WTC11 (cell line): ENCODE measurements around the gene CLDN6. TPM values are rescaled to one million over a fixed set of nuclear protein-coding genes. Genes with fewer than 3 reads are reported as not detected.
A peak's percentile ranks its signal among the peaks of the same experiment; 100 is the strongest.

Source experiments
- ATAC-seq: fragments of 200-7000 bp; cut with Tn5 transposase; 2 replicates; pipeline ENCODE4 v1.10.0; 2021; ENCODE audit warnings: mild to moderate bottlenecking, moderate library complexity
- CTCF ChIA-PET: fragments of 300-600 bp; sonication (Branson Sonifier 250); formaldehyde crosslinking; loops from one replicate; lab custom pipeline; 2021; ENCODE audit warnings: antibody characterized with exemption; lab: Charles Lee
- POLR2A ChIA-PET: fragments of 350-600 bp; sonication (Branson Sonifier 250); formaldehyde crosslinking; loops from one replicate; lab custom pipeline; 2021; ENCODE audit warnings: antibody characterized with exemption; lab: Charles Lee
- DNase-seq: peaks from one replicate; pipeline ENCODE4 v3.0.0; 2021; ENCODE audit warnings: low spot score
- H3K27ac Mint-ChIP-seq: 2 replicates; pipeline ENCODE4 v1.8.0; 2021; ENCODE audit warnings: mixed read lengths
- H3K27me3 Mint-ChIP-seq: 2 replicates; pipeline ENCODE4 v1.8.0; 2021; ENCODE audit warnings: low read depth, mild to moderate bottlenecking, moderate library complexity, mixed read lengths
- H3K36me3 Mint-ChIP-seq: 2 replicates; pipeline ENCODE4 v1.8.0; 2021; ENCODE audit warnings: mixed read lengths
- H3K4me1 Mint-ChIP-seq: 2 replicates; pipeline ENCODE4 v1.8.0; 2022; ENCODE audit warnings: mixed read lengths
- H3K4me3 Mint-ChIP-seq: 2 replicates; pipeline ENCODE4 v1.8.0; 2021; ENCODE audit warnings: mild to moderate bottlenecking, moderate library complexity, mixed read lengths
- H3K9me3 Mint-ChIP-seq: 2 replicates; pipeline ENCODE4 v1.8.0; 2021; ENCODE audit warnings: mixed read lengths
- FOXK1 ChIP-seq: sonication (generic); formaldehyde crosslinking; IDR thresholded peaks from 2 replicates; pipeline ENCODE4 v1.8.0; 2022; ENCODE audit warnings: mild to moderate bottlenecking, moderate library complexity, missing genetic modification reagents
- RELA ChIP-seq: sonication (generic); formaldehyde crosslinking; IDR thresholded peaks from 2 replicates; pipeline ENCODE4 v1.8.1; 2022; ENCODE audit warnings: missing genetic modification reagents, mild to moderate bottlenecking, borderline replicate concordance
- TEAD1 ChIP-seq: sonication (generic); formaldehyde crosslinking; IDR thresholded peaks from 2 replicates; pipeline ENCODE4 v1.8.0; 2022; ENCODE audit warnings: mild to moderate bottlenecking, missing genetic modification reagents
- ZNF317 ChIP-seq: sonication (generic); formaldehyde crosslinking; IDR thresholded peaks from 2 replicates; pipeline ENCODE4 v1.8.1; 2023; ENCODE audit warnings: low read depth, mild to moderate bottlenecking, moderate library complexity, missing genetic modification reagents, borderline replicate concordance
- ZNF671 ChIP-seq: fragments of 250-450 bp; sonication (Bioruptor Pico); IDR thresholded peaks from 2 replicates; pipeline ENCODE4 v1.8.0; 2021; ENCODE audit warnings: mild to moderate bottlenecking
- total RNA-seq: library from RNA; stranded (reverse); gene quantifications from 3 replicates; pipeline ENCODE4 v1.2.3, GENCODE V29; 2021
- TF ChIP-seq, protein P1 (sequence below): sonication (generic); formaldehyde crosslinking; IDR thresholded peaks from 2 replicates; pipeline ENCODE4 v1.8.1; 2022; ENCODE audit warnings: low read depth, mild to moderate bottlenecking, moderate library complexity, missing genetic modification reagents, borderline replicate concordance
- TF ChIP-seq, protein P2 (sequence below): sonication (generic); formaldehyde crosslinking; IDR thresholded peaks from 2 replicates; pipeline ENCODE4 v1.8.0; 2023; ENCODE audit warnings: missing genetic modification reagents
- TF ChIP-seq, protein P3 (sequence below): fragments of 250-450 bp; sonication (Bioruptor Pico); IDR thresholded peaks from 2 replicates; pipeline ENCODE4 v1.8.0; 2021; ENCODE audit warnings: mild to moderate bottlenecking
- TF ChIP-seq, protein P4 (sequence below): sonication (generic); formaldehyde crosslinking; IDR thresholded peaks from 2 replicates; pipeline ENCODE4 v1.8.0; 2022; ENCODE audit warnings: mild to moderate bottlenecking, missing genetic modification reagents
- TF ChIP-seq, protein P5 (sequence below): sonication (generic); formaldehyde crosslinking; IDR thresholded peaks from 2 replicates; pipeline ENCODE4 v1.8.0; 2022; ENCODE audit warnings: missing genetic modification reagents
- TF ChIP-seq, protein P6 (sequence below): sonication (generic); formaldehyde crosslinking; IDR thresholded peaks from 2 replicates; pipeline ENCODE4 v1.8.1; 2023; ENCODE audit warnings: mild to moderate bottlenecking, missing genetic modification reagents, moderate library complexity
- TF ChIP-seq, protein P7 (sequence below): sonication (generic); formaldehyde crosslinking; IDR thresholded peaks from 2 replicates; pipeline ENCODE4 v1.8.1; 2022; ENCODE audit warnings: mild to moderate bottlenecking, missing genetic modification reagents, moderate library complexity, borderline replicate concordance
- TF ChIP-seq, protein P8 (sequence below): fragments of 250-450 bp; sonication (Bioruptor Pico); conservative IDR thresholded peaks from 2 replicates; pipeline ENCODE4 v1.9.0; 2021; ENCODE audit warnings: mild to moderate bottlenecking
- TF ChIP-seq, protein P9 (sequence below): sonication (generic); formaldehyde crosslinking; IDR thresholded peaks from 2 replicates; pipeline ENCODE4 v1.8.1; 2023; ENCODE audit warnings: mild to moderate bottlenecking, moderate library complexity, missing genetic modification reagents
- TF ChIP-seq, protein P10 (sequence below): sonication (generic); formaldehyde crosslinking; IDR thresholded peaks from 2 replicates; pipeline ENCODE4 v1.8.0; 2022; ENCODE audit warnings: mild to moderate bottlenecking, missing genetic modification reagents

The CLDN6 gene
- total RNA-seq, 1 experiment from 2014 or later: 746 TPM

DNA sequence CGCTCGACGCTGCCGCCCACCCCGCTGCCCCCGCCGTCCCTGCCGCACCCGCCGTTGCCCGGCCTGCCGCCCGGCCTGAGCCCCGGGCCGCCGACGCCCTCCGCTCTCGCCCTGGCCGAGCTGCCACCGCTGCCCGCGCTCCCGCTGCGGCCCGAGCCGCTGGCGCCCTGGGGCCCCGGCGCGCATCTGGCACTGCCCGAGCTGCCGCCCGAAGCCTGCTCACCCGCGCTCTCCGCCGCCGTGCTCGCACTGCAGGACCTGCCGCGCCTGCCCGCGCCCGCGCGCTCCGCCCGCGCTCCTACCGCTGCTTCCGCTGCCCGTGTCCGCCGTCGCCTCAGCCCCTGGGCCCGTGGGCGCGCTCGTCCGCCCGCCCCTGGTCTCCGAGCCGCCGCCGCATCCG lies 13.7 kb downstream of the CLDN6 start:
- ChIA-PET POLR2A (interaction anchor here (0.9 to 13.9 kb wide), 4 partner anchors 8 to 54 kb away, joined by 5 to 502 read pairs (median 10); partner anchors contain the start of genes CLDN6, CLDN9, HCFC1R1 and THOC6), CTCF (interaction anchor here (0.7 to 13.4 kb wide), 20 partner anchors 8 to 153 kb away, joined by 3 to 360 read pairs (median 4); partner anchors contain the start of genes CLDN6, CLDN9, HCFC1R1 and KREMEN2)
- ATAC-seq: no peak
- DNase-seq: no peak
- H3K36me3 Mint-ChIP-seq: no peaks in the 10 kb centered on the region
- TF ChIP-seq, protein P1, sequence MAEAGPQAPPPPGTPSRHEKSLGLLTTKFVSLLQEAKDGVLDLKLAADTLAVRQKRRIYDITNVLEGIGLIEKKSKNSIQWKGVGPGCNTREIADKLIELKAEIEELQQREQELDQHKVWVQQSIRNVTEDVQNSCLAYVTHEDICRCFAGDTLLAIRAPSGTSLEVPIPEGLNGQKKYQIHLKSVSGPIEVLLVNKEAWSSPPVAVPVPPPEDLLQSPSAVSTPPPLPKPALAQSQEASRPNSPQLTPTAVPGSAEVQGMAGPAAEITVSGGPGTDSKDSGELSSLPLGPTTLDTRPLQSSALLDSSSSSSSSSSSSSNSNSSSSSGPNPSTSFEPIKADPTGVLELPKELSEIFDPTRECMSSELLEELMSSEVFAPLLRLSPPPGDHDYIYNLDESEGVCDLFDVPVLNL: no peak
- TF ChIP-seq ZNF317 (CRISPR knock-in tag): no peak
- TF ChIP-seq, protein P2, sequence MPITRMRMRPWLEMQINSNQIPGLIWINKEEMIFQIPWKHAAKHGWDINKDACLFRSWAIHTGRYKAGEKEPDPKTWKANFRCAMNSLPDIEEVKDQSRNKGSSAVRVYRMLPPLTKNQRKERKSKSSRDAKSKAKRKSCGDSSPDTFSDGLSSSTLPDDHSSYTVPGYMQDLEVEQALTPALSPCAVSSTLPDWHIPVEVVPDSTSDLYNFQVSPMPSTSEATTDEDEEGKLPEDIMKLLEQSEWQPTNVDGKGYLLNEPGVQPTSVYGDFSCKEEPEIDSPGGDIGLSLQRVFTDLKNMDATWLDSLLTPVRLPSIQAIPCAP (CRISPR knock-in tag): no peak
- TF ChIP-seq, protein P3, sequence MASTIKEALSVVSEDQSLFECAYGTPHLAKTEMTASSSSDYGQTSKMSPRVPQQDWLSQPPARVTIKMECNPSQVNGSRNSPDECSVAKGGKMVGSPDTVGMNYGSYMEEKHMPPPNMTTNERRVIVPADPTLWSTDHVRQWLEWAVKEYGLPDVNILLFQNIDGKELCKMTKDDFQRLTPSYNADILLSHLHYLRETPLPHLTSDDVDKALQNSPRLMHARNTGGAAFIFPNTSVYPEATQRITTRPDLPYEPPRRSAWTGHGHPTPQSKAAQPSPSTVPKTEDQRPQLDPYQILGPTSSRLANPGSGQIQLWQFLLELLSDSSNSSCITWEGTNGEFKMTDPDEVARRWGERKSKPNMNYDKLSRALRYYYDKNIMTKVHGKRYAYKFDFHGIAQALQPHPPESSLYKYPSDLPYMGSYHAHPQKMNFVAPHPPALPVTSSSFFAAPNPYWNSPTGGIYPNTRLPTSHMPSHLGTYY: no peak
- TF ChIP-seq, protein P4, sequence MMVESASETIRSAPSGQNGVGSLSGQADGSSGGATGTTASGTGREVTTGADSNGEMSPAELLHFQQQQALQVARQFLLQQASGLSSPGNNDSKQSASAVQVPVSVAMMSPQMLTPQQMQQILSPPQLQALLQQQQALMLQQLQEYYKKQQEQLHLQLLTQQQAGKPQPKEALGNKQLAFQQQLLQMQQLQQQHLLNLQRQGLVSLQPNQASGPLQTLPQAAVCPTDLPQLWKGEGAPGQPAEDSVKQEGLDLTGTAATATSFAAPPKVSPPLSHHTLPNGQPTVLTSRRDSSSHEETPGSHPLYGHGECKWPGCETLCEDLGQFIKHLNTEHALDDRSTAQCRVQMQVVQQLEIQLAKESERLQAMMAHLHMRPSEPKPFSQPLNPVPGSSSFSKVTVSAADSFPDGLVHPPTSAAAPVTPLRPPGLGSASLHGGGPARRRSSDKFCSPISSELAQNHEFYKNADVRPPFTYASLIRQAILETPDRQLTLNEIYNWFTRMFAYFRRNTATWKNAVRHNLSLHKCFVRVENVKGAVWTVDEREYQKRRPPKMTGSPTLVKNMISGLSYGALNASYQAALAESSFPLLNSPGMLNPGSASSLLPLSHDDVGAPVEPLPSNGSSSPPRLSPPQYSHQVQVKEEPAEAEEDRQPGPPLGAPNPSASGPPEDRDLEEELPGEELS (CRISPR knock-in tag): no peak
- TF ChIP-seq, protein P5, sequence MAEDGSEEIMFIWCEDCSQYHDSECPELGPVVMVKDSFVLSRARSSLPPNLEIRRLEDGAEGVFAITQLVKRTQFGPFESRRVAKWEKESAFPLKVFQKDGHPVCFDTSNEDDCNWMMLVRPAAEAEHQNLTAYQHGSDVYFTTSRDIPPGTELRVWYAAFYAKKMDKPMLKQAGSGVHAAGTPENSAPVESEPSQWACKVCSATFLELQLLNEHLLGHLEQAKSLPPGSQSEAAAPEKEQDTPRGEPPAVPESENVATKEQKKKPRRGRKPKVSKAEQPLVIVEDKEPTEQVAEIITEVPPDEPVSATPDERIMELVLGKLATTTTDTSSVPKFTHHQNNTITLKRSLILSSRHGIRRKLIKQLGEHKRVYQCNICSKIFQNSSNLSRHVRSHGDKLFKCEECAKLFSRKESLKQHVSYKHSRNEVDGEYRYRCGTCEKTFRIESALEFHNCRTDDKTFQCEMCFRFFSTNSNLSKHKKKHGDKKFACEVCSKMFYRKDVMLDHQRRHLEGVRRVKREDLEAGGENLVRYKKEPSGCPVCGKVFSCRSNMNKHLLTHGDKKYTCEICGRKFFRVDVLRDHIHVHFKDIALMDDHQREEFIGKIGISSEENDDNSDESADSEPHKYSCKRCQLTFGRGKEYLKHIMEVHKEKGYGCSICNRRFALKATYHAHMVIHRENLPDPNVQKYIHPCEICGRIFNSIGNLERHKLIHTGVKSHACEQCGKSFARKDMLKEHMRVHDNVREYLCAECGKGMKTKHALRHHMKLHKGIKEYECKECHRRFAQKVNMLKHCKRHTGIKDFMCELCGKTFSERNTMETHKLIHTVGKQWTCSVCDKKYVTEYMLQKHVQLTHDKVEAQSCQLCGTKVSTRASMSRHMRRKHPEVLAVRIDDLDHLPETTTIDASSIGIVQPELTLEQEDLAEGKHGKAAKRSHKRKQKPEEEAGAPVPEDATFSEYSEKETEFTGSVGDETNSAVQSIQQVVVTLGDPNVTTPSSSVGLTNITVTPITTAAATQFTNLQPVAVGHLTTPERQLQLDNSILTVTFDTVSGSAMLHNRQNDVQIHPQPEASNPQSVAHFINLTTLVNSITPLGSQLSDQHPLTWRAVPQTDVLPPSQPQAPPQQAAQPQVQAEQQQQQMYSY (CRISPR knock-in tag): no peak
- H3K27me3 Mint-ChIP-seq: no peaks in the 10 kb centered on the region
- peaks cover 43% of the 10 kb centered on the region for H3K4me1 Mint-ChIP-seq
- no peaks in the 10 kb centered on the region for H3K9me3 Mint-ChIP-seq
- no peak overlapping the region for H3K27ac Mint-ChIP-seq
- peak overlapping the region; percentile 82 for H3K4me3 Mint-ChIP-seq

DNA sequence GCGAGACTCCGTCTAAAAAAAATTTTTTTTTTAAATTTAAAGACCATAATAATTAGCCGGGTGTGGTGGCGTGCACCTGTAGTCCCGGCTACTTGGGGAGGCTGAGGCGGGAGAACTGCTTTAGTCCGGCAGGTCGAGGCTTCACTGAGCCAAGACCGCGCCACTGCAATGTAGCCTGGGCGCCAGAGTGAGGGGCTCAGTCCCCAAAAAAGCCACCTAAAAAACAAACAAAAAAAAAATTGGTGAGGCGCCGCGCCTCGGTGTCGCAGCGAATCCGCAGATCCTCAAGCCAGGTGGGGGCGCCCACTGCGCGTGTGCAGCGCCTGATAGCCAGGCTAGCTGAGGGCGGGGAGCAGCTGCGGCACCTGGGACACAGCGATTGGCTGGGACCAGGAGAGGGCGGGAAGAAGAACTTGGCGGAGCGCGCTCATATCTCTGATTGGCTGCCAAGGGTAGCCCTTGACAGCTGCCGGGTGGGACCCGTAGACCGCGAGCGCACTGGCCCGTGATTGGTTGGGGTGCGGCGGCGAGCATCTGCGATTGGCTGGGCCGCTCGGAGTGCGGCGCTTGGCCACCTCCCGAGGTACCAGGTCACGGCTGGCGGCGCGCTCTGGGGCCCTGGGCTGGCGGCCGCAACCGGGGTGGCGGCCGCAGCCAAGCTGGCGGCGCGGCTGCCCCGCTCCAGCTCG lies 14.3 kb downstream of the CLDN6 start:
- peak; percentile 99 for DNase-seq
- Mint-ChIP-seq H3K4me1 (peaks cover 37% of the 10 kb centered on the region), H3K36me3 (no peaks in the 10 kb centered on the region), H3K27me3 (no peaks in the 10 kb centered on the region), H3K9me3 (no peaks in the 10 kb centered on the region), H3K4me3 (peak overlapping the region; percentile 42), H3K27ac (no peak overlapping the region)
- ChIA-PET CTCF (interaction anchor here (0.5 to 13.4 kb wide), 18 partner anchors 8 to 1966 kb away, joined by 3 to 360 read pairs (median 5); partner anchors contain the start of genes CLDN6, CLDN9, HCFC1R1 and KREMEN2), POLR2A (interaction anchor here (0.9 to 13.9 kb wide), 4 partner anchors 9 to 55 kb away, joined by 5 to 502 read pairs (median 10); partner anchors contain the start of genes CLDN6, CLDN9, HCFC1R1 and THOC6)
- ATAC-seq: peak; percentile 85
- no peak for TF ChIP-seq ZNF671 (CRISPR knock-in tag)
- TF ChIP-seq RELA (CRISPR knock-in tag): no peak
- TF ChIP-seq TEAD1 (CRISPR knock-in tag): no peak
- TF ChIP-seq, protein P6, sequence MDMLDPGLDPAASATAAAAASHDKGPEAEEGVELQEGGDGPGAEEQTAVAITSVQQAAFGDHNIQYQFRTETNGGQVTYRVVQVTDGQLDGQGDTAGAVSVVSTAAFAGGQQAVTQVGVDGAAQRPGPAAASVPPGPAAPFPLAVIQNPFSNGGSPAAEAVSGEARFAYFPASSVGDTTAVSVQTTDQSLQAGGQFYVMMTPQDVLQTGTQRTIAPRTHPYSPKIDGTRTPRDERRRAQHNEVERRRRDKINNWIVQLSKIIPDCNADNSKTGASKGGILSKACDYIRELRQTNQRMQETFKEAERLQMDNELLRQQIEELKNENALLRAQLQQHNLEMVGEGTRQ (CRISPR knock-in tag): peak; percentile 46
- TF ChIP-seq, protein P7, sequence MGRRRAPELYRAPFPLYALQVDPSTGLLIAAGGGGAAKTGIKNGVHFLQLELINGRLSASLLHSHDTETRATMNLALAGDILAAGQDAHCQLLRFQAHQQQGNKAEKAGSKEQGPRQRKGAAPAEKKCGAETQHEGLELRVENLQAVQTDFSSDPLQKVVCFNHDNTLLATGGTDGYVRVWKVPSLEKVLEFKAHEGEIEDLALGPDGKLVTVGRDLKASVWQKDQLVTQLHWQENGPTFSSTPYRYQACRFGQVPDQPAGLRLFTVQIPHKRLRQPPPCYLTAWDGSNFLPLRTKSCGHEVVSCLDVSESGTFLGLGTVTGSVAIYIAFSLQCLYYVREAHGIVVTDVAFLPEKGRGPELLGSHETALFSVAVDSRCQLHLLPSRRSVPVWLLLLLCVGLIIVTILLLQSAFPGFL (CRISPR knock-in tag): no peak
- no peak for TF ChIP-seq FOXK1 (CRISPR knock-in tag)
- TF ChIP-seq, protein P8, sequence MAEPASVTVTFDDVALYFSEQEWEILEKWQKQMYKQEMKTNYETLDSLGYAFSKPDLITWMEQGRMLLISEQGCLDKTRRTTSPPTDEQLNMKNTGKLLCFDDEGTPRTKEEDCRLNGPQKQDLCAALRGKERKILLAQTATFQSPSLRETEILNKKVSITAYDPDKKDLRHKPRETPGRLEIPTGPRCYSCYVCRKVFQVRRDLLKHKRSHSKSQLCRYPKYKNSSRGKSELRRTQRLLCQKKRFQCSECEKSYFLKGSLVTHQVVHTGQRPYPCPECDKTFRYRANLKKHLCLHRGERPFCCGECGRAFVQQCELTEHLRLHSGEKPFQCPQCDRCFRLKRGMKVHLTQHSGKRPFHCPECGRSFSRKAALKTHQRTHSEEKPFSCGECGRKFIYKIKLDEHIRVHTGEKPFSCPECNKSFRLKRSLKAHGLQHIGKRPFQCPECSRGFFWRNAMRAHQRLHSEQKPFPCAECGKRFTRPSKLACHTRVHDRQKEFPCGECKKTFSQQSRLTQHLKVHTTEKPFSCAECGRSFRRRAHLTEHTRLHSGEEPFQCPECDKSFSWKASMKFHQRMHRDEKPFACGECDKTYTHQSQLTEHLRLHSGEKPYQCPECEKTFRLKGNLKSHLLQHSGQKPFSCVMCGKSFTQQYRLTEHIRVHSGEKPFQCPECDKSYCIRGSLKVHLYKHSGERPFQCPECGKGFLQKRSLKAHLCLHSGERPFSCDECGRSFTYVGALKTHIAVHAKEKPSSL (CRISPR knock-in tag): no peak
- TF ChIP-seq, protein P9, sequence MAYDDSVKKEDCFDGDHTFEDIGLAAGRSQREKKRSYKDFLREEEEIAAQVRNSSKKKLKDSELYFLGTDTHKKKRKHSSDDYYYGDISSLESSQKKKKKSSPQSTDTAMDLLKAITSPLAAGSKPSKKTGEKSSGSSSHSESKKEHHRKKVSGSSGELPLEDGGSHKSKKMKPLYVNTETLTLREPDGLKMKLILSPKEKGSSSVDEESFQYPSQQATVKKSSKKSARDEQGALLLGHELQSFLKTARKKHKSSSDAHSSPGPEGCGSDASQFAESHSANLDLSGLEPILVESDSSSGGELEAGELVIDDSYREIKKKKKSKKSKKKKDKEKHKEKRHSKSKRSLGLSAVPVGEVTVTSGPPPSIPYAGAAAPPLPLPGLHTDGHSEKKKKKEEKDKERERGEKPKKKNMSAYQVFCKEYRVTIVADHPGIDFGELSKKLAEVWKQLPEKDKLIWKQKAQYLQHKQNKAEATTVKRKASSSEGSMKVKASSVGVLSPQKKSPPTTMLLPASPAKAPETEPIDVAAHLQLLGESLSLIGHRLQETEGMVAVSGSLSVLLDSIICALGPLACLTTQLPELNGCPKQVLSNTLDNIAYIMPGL: peak; percentile 40; the same call in 1 of the 2 replicates
- TF ChIP-seq, protein P10, sequence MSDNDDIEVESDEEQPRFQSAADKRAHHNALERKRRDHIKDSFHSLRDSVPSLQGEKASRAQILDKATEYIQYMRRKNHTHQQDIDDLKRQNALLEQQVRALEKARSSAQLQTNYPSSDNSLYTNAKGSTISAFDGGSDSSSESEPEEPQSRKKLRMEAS (CRISPR knock-in tag): peak; percentile 69
